ENCODE data around the gene CLEC17A. TPM values are rescaled to one million over a fixed set of nuclear protein-coding genes. Genes with fewer than 3 reads are reported as not detected.

Gene CLEC17A
- polyA plus RNA-seq, 1 donor from 2014 or later: not detected

- Histone ChIP-seq H3K9me2 (ENCODE audit: insufficient read depth, low read length) (no peaks in the 10 kb centered on the region), H3K27ac (ENCODE audit: low read length) (no peak overlapping the region), H2AFZ (ENCODE audit: low read depth, low read length) (no peak overlapping the region), H3K9me3 (ENCODE audit: low read length) (no peaks in the 10 kb centered on the region), H3K36me3 (ENCODE audit: insufficient read depth, low read length) (no peaks in the 10 kb centered on the region), H3K79me2 (replicated peaks; ENCODE audit: insufficient read depth, low read length) (no peaks in the 10 kb centered on the region), H3F3A (ENCODE audit: insufficient read depth, low read length, poor library complexity, severe bottlenecking) (no peaks in the 10 kb centered on the region), H3K4me2 (ENCODE audit: low read length) (no peak overlapping the region), H3K9ac (ENCODE audit: low read length) (no peak overlapping the region), H3K27me3 (ENCODE audit: insufficient read depth, low read depth, low read length) (no peaks in the 10 kb centered on the region), H4K20me1 (ENCODE audit: insufficient read depth) (no peaks in the 10 kb centered on the region), H3K4me3 (ENCODE audit: low read length) (no peak overlapping the region)
- TF ChIP-seq SMC3 (conservative IDR thresholded peaks at IDR 0.05; ENCODE audit: poor library complexity) (peak; percentile 30), MXI1 (conservative IDR thresholded peaks at IDR 0.05; ENCODE audit: poor library complexity, severe bottlenecking) (no peak), CTCF (IDR thresholded peaks at IDR 0.05; ENCODE audit: poor library complexity, severe bottlenecking) (peak; percentile 67), POLR2AphosphoS5 (IDR thresholded peaks at IDR 0.05) (no peak), EP300 (conservative IDR thresholded peaks at IDR 0.05; ENCODE audit: poor library complexity, severe bottlenecking) (no peak), TAF1 (IDR thresholded peaks at IDR 0.05; ENCODE audit: low read depth) (no peak), RAD21 (conservative IDR thresholded peaks at IDR 0.05) (no peak), EZH2 (IDR thresholded peaks at IDR 0.05; ENCODE audit: borderline replicate concordance, insufficient read depth, low read length, poor library complexity, severe bottlenecking) (no peak), REST (IDR thresholded peaks at IDR 0.05; ENCODE audit: borderline replicate concordance) (no peak)
These were observed 26.2 kb upstream of the CLEC17A start for GRCh38 chr19:14556662-14557188.

GRCh38 chr19:14558370-14559066, 24.4 kb upstream of the CLEC17A start:
- H3K4me2 ChIP-seq (ENCODE audit: low read length): no peak overlapping the region
- H3K27ac ChIP-seq (ENCODE audit: low read length): no peak overlapping the region
- no peak overlapping the region for H3K4me3 ChIP-seq (ENCODE audit: low read length)
- TF ChIP-seq EP300 (conservative IDR thresholded peaks at IDR 0.05; ENCODE audit: poor library complexity, severe bottlenecking): no peak
- no peak for TF ChIP-seq CTCF (IDR thresholded peaks at IDR 0.05; ENCODE audit: poor library complexity, severe bottlenecking)
- TF ChIP-seq RAD21 (conservative IDR thresholded peaks at IDR 0.05): no peak
- no peak for TF ChIP-seq POLR2AphosphoS5 (IDR thresholded peaks at IDR 0.05)
- TF ChIP-seq EZH2 (IDR thresholded peaks at IDR 0.05; ENCODE audit: borderline replicate concordance, insufficient read depth, low read length, poor library complexity, severe bottlenecking): no peak
- no peak for TF ChIP-seq REST (IDR thresholded peaks at IDR 0.05; ENCODE audit: borderline replicate concordance)
- TF ChIP-seq TAF1 (IDR thresholded peaks at IDR 0.05; ENCODE audit: low read depth): no peak
- TF ChIP-seq SMC3 (conservative IDR thresholded peaks at IDR 0.05; ENCODE audit: poor library complexity): no peak
- no peak for TF ChIP-seq MXI1 (conservative IDR thresholded peaks at IDR 0.05; ENCODE audit: poor library complexity, severe bottlenecking)
- no peaks in the 10 kb centered on the region for H3F3A ChIP-seq (ENCODE audit: insufficient read depth, low read length, poor library complexity, severe bottlenecking)
- no peaks in the 10 kb centered on the region for H3K9me3 ChIP-seq (ENCODE audit: low read length)
- H3K27me3 ChIP-seq (ENCODE audit: insufficient read depth, low read depth, low read length): no peaks in the 10 kb centered on the region
- no peaks in the 10 kb centered on the region for H3K79me2 ChIP-seq (replicated peaks; ENCODE audit: insufficient read depth, low read length)
- H3K9me2 ChIP-seq (ENCODE audit: insufficient read depth, low read length): no peaks in the 10 kb centered on the region
- H2AFZ ChIP-seq (ENCODE audit: low read depth, low read length): no peak overlapping the region
- no peak overlapping the region for H3K9ac ChIP-seq (ENCODE audit: low read length)
- no peaks in the 10 kb centered on the region for H4K20me1 ChIP-seq (ENCODE audit: insufficient read depth)
- no peaks in the 10 kb centered on the region for H3K36me3 ChIP-seq (ENCODE audit: insufficient read depth, low read length)
